Adipocyte (in vitro differentiated cells): ENCODE results near the gene AGBL1.

ENCODE experiments used
- DNase-seq: peaks from one replicate; pipeline ENCODE4 v3.0.0-alpha.2; 2015; ENCODE audit warnings: low read depth
- H3K27me3 ChIP-seq: replicated peaks from 2 replicates; pipeline ENCODE4 v1.7.0; 2013; ENCODE audit warnings: mild to moderate bottlenecking, low read length, moderate library complexity; ENCODE audit not compliant: control insufficient read depth, insufficient read depth
- H3K36me3 ChIP-seq: 2 replicates; pipeline ENCODE4 v1.7.0; 2013; ENCODE audit warnings: low read length, mild to moderate bottlenecking, moderate library complexity; ENCODE audit not compliant: control insufficient read depth, insufficient read depth, severe bottlenecking
- H3K4me1 ChIP-seq: 2 replicates; pipeline ENCODE4 v1.7.0; 2013; ENCODE audit warnings: mild to moderate bottlenecking, low read length, moderate library complexity; ENCODE audit not compliant: control insufficient read depth, insufficient read depth
- H3K4me3 ChIP-seq: 2 replicates; pipeline ENCODE4 v1.7.0; 2013; ENCODE audit warnings: mild to moderate bottlenecking, low read length, moderate library complexity
- H3K9ac ChIP-seq: 2 replicates; pipeline ENCODE4 v1.7.0; 2013; ENCODE audit warnings: mild to moderate bottlenecking, low read length, moderate library complexity
- H3K9me3 ChIP-seq: 2 replicates; pipeline ENCODE4 v1.7.0; 2013; ENCODE audit warnings: mild to moderate bottlenecking, low read length, moderate library complexity; ENCODE audit not compliant: control insufficient read depth

AGBL1 gene

GRCh38 chr15:86540840-86541467 is 461.3 kb downstream of the AGBL1 start:
- no peaks in the 10 kb centered on the region for H3K27me3 ChIP-seq
- H3K36me3 ChIP-seq = no peaks in the 10 kb centered on the region
- H3K4me1 ChIP-seq = no peaks in the 10 kb centered on the region
- H3K4me3 ChIP-seq = no peak overlapping the region
- H3K9me3 ChIP-seq = peaks cover 5% of the 10 kb centered on the region
- H3K9ac ChIP-seq = no peak overlapping the region
- no peak for DNase-seq

DNA sequence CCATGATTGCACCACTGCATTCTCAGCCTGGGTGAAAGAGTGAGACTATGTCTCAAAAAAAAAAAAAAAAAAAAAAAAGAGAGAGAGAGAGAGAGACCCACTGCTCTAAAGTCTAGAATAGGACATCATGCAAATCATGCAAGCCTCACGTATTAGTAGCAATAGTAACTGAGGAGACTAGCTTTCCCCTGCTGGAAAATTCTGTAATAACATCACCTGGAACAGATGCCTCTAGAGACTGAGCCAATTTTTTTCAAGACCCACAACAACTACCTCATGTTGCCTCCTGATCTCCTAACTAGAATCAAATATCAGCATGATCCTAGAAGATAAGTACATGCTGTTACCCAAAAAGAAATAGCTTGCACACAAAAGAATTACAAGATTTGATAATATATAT is 461.9 kb downstream of the AGBL1 start:
- Histone ChIP-seq H3K36me3 (no peaks in the 10 kb centered on the region), H3K9me3 (peaks cover 6% of the 10 kb centered on the region), H3K9ac (no peak overlapping the region), H3K4me1 (no peaks in the 10 kb centered on the region), H3K27me3 (no peaks in the 10 kb centered on the region), H3K4me3 (no peak overlapping the region)
- no peak for DNase-seq

- H3K27me3 ChIP-seq = no peaks in the 10 kb centered on the region
- H3K4me1 ChIP-seq = no peaks in the 10 kb centered on the region
- no peaks in the 10 kb centered on the region for H3K36me3 ChIP-seq
- H3K9me3 ChIP-seq = peaks cover 6% of the 10 kb centered on the region
- no peak overlapping the region for H3K4me3 ChIP-seq
- no peak overlapping the region for H3K9ac ChIP-seq
- no peak for DNase-seq
Observed at GRCh38 chr15:86550075-86550474, 470.4 kb downstream of the AGBL1 start.

GRCh38 chr15:86553108-86553507 is 473.4 kb downstream of the AGBL1 start:
- no peak for DNase-seq
- Histone ChIP-seq H3K9ac (no peak overlapping the region), H3K9me3 (no peaks in the 10 kb centered on the region), H3K36me3 (no peaks in the 10 kb centered on the region), H3K4me1 (no peaks in the 10 kb centered on the region), H3K4me3 (no peak overlapping the region), H3K27me3 (no peaks in the 10 kb centered on the region)

- H3K36me3 ChIP-seq = no peaks in the 10 kb centered on the region
- H3K9me3 ChIP-seq = no peaks in the 10 kb centered on the region
- no peak overlapping the region for H3K9ac ChIP-seq
- no peak overlapping the region for H3K4me3 ChIP-seq
- no peaks in the 10 kb centered on the region for H3K4me1 ChIP-seq
- no peak for DNase-seq
- H3K27me3 ChIP-seq = no peaks in the 10 kb centered on the region
Observed at GRCh38 chr15:86555098-86555497, 475.4 kb downstream of the AGBL1 start.

DNA sequence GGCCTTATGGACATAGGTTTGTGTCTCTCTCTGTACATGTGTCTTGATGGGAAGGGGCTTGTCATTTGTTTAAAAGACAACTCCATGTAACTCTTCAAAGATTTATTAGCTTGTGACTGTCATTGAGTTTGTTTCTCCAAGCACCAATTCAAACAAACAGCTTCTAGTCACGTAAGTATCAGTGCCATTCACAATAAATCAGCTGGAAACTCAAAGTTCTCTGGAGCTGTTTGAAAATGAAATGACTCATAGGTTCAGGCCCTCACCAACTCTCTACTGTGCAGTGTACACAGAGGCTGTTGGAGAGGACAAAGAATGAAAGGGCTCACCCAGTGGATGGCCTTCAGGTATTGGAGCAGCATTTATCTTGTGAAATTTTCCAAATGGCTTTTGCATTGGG is 476.3 kb downstream of the AGBL1 start:
- H3K9me3 ChIP-seq = no peaks in the 10 kb centered on the region
- no peaks in the 10 kb centered on the region for H3K27me3 ChIP-seq
- H3K4me3 ChIP-seq = no peak overlapping the region
- no peak overlapping the region for H3K9ac ChIP-seq
- H3K36me3 ChIP-seq = no peaks in the 10 kb centered on the region
- H3K4me1 ChIP-seq = no peaks in the 10 kb centered on the region
- DNase-seq = no peak

- H3K4me1 ChIP-seq = no peaks in the 10 kb centered on the region
- H3K9ac ChIP-seq = no peak overlapping the region
Observed at GRCh38 chr15:86556396-86557017, 476.8 kb downstream of the AGBL1 start.

DNA sequence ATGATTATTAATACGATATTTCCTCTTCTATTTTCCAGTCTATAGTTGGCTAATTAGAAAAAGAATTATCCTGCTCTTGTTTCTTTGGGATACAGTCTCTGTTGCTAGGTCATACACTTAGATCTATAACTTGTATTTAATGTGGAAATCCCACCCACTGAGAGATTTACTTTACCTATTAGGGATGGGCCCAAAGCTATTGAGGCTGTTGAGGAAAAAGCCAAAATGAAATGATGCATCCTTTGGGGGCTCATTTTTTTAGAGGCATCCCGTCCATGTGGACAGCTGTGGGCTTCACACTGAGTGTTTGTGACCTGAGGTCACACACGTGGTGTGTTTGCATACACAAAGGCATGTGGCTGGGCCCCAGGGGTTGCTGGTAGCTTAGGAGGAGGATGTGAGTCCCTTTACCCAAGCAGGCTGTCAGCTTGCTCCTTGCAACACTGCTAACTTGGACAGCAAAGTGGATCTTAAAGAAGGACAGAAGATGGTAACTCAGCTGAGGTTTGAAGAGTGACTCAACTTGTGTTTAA is 477.4 kb downstream of the AGBL1 start:
- no peaks in the 10 kb centered on the region for H3K36me3 ChIP-seq
- DNase-seq = no peak

More at GRCh38 chr15:86556396-86557017, 476.8 kb downstream of the AGBL1 start:
- Histone ChIP-seq H3K4me3 (no peak overlapping the region), H3K27me3 (no peaks in the 10 kb centered on the region), H3K9me3 (no peaks in the 10 kb centered on the region), H3K36me3 (no peaks in the 10 kb centered on the region)
- no peak for DNase-seq

DNA sequence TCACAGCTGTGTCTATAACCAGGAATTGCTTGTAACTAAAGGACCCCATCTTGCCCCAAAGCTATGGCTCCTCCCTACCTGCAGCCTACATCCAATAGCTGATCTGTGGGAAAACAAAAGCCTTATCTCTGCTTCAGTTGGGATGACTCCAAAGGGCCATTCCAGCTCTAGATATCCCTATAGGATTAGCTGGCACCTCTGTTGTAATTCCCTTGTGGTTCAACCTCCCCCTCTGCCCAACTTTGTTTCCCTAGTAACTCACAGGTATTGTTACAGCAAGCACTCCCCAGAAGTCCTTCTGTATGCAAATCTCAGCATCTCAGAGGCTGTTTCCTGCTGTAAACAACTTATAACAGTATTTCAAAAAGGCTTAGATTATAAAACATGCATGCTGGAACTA is 478.6 kb downstream of the AGBL1 start:
- H3K4me3 ChIP-seq = no peak overlapping the region
- DNase-seq = no peak

More for the DNA sequence above, 477.4 kb downstream of the AGBL1 start:
- H3K9ac ChIP-seq = no peak overlapping the region
- H3K27me3 ChIP-seq = no peaks in the 10 kb centered on the region
- H3K4me1 ChIP-seq = no peaks in the 10 kb centered on the region
- H3K9me3 ChIP-seq = no peaks in the 10 kb centered on the region
- H3K4me3 ChIP-seq = no peak overlapping the region

GRCh38 chr15:86558686-86559085 is 479.0 kb downstream of the AGBL1 start:
- Histone ChIP-seq H3K27me3 (no peaks in the 10 kb centered on the region), H3K36me3 (no peaks in the 10 kb centered on the region), H3K4me3 (no peak overlapping the region), H3K9me3 (no peaks in the 10 kb centered on the region), H3K9ac (no peak overlapping the region), H3K4me1 (no peaks in the 10 kb centered on the region)
- DNase-seq = no peak

More for the DNA sequence above, 478.6 kb downstream of the AGBL1 start:
- H3K4me1 ChIP-seq = no peaks in the 10 kb centered on the region
- no peaks in the 10 kb centered on the region for H3K9me3 ChIP-seq
- no peak overlapping the region for H3K9ac ChIP-seq
- H3K36me3 ChIP-seq = no peaks in the 10 kb centered on the region
- H3K27me3 ChIP-seq = no peaks in the 10 kb centered on the region

DNA sequence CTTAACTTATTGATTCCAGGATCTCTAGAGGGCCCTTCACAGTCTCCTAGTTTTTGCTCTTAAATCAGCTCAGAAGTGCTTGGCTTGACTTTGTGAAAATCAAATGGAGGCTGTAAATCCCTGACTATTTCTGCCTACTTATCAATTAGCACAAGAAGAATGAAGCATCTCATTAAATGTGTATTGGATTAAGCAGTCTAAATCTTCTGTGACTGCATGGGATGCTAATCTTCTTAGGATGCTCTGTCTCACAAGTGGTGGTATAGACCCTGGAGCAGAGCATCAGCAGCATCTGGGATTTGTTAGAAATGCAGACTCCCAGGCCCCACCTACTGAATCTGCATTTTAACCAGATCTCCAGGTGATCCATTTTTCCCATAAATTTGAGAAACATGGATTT is 488.7 kb downstream of the AGBL1 start:
- no peaks in the 10 kb centered on the region for H3K27me3 ChIP-seq
- H3K4me1 ChIP-seq = no peaks in the 10 kb centered on the region
- no peak for DNase-seq
- H3K9ac ChIP-seq = no peak overlapping the region
- no peaks in the 10 kb centered on the region for H3K36me3 ChIP-seq
- no peak overlapping the region for H3K4me3 ChIP-seq
- peaks cover 3% of the 10 kb centered on the region for H3K9me3 ChIP-seq
